ENCODE data around the gene BOD1L1.

The BOD1L1 gene

GRCh38 chr4:13525606-13526281 lies 101.8 kb downstream of the BOD1L1 start:
- H3K4me3 Mint-ChIP-seq, result no peak overlapping the region
- CTCF ChIA-PET, result interaction anchor here (1.1 to 1.5 kb wide), 2 partner anchors 23 to 673 kb away, joined by 3 to 4 read pairs; no protein-coding TSS in a partner anchor
- H3K36me3 Mint-ChIP-seq, result peaks cover 15% of the 10 kb centered on the region
- peaks cover 19% of the 10 kb centered on the region for H3K4me1 Mint-ChIP-seq
- peaks cover 13% of the 10 kb centered on the region for H3K9me3 Mint-ChIP-seq
- H3K27me3 Mint-ChIP-seq, result peaks cover 98% of the 10 kb centered on the region
- DNase-seq, result no peak
- no peak overlapping the region for H3K27ac Mint-ChIP-seq

GRCh38 chr4:13524504-13525243 lies 102.9 kb downstream of the BOD1L1 start:
- CTCF ChIA-PET, result interaction anchor here (1.8 kb wide), 1 partner anchor 17 kb away, joined by 4 read pairs; no protein-coding TSS in a partner anchor
- Mint-ChIP-seq H3K4me3 (no peak overlapping the region), H3K36me3 (peaks cover 15% of the 10 kb centered on the region), H3K27ac (no peak overlapping the region), H3K27me3 (peaks cover 87% of the 10 kb centered on the region), H3K4me1 (peaks cover 19% of the 10 kb centered on the region), H3K9me3 (peaks cover 10% of the 10 kb centered on the region)
- no peak for DNase-seq

GRCh38 chr4:13523591-13524503 lies 103.7 kb downstream of the BOD1L1 start:
- CTCF ChIA-PET, result interaction anchor here (1.8 kb wide), 1 partner anchor 18 kb away, joined by 4 read pairs; no protein-coding TSS in a partner anchor
- Mint-ChIP-seq H3K27ac (peak overlapping the region; percentile 45), H3K4me1 (peaks cover 14% of the 10 kb centered on the region), H3K36me3 (peaks cover 13% of the 10 kb centered on the region), H3K9me3 (peaks cover 10% of the 10 kb centered on the region), H3K27me3 (peaks cover 79% of the 10 kb centered on the region), H3K4me3 (no peak overlapping the region)
- DNase-seq, result no peak

GRCh38 chr4:13523105-13523477 lies 104.4 kb downstream of the BOD1L1 start:
- CTCF ChIA-PET, result interaction anchor here (1.8 kb wide), 1 partner anchor 19 kb away, joined by 4 read pairs; no protein-coding TSS in a partner anchor
- peaks cover 11% of the 10 kb centered on the region for H3K36me3 Mint-ChIP-seq
- H3K27me3 Mint-ChIP-seq, result peaks cover 71% of the 10 kb centered on the region
- no peak overlapping the region for H3K4me3 Mint-ChIP-seq
- H3K27ac Mint-ChIP-seq, result no peak overlapping the region
- no peak for DNase-seq
- H3K4me1 Mint-ChIP-seq, result peaks cover 7% of the 10 kb centered on the region
- peaks cover 8% of the 10 kb centered on the region for H3K9me3 Mint-ChIP-seq

- Mint-ChIP-seq H3K27me3 (peaks cover 65% of the 10 kb centered on the region), H3K4me3 (no peak overlapping the region), H3K36me3 (peaks cover 11% of the 10 kb centered on the region), H3K4me1 (peaks cover 5% of the 10 kb centered on the region), H3K27ac (no peak overlapping the region), H3K9me3 (peaks cover 8% of the 10 kb centered on the region)
- CTCF ChIA-PET, result no interaction called here
- DNase-seq, result no peak
Measured at GRCh38 chr4:13522282-13523104, 105.0 kb downstream of the BOD1L1 start.

GRCh38 chr4:13521047-13521446 lies 106.5 kb downstream of the BOD1L1 start:
- peaks cover 9% of the 10 kb centered on the region for H3K36me3 Mint-ChIP-seq
- CTCF ChIA-PET, result interaction anchor here (0.6 kb wide), 1 partner anchor 30 kb away, joined by 3 read pairs; no protein-coding TSS in a partner anchor
- peaks cover 3% of the 10 kb centered on the region for H3K4me1 Mint-ChIP-seq
- H3K4me3 Mint-ChIP-seq, result no peak overlapping the region
- peaks cover 51% of the 10 kb centered on the region for H3K27me3 Mint-ChIP-seq
- H3K9me3 Mint-ChIP-seq, result peaks cover 8% of the 10 kb centered on the region
- H3K27ac Mint-ChIP-seq, result no peak overlapping the region
- DNase-seq, result no peak

Data from activated naive CD4-positive, alpha-beta T cell treated with anti-CD3 and anti-CD28 coated beads, Interleukin-2, amount 10 ng/mL, durations not matched to agents 7 days and 5 days (primary cell).